ENCODE measurements around the gene TSPEAR.

Gene TSPEAR

DNA sequence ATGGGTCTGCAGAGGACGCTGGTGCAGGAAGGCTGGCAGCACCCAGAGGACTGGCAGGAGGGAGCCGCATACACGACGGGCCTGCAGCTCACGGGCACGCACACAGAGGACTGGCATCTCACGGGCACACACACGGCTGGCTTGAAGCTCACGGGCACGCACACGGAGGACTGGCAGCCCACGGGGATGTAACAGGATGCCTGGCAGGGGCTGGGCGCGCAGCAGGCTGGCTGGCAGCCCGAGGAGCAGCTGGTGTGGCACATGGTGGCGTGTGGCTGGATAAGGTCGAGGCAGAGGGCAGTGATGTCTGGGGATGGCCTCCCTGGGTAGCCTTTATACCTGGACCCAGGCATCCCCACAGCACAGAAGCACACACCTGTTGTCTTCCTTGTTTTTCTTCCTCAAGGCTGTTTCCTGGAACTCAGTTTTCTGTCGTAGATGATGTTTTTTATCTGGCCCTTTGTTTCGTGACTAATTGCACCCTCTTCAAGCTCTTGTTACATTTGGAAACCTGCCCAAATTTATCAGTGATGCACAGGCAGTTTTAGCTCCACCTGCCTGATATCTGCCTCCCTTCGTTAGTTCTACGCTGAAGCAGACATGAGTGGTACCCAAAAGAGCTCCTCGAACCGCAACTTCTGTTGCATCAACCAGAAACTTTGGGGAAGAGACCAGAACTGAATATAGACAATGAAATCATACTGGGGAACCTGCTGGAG is 29.4 kb downstream of the TSPEAR start, which contains the start of gene KRTAP12-1:
TSS of gene KRTAP12-1 (minus strand) at position 303 of the 719 bp plus-strand sequence. CDS start at position 263, 40 bp downstream.
- in situ Hi-C loops (cut with MboI; ENCODE audit: low sequenced_read_pairs, unreplicated experiment), result no loop called here
- DNase-seq (ENCODE audit: low spot score), result no peak
- TF ChIP-seq, protein P1, sequence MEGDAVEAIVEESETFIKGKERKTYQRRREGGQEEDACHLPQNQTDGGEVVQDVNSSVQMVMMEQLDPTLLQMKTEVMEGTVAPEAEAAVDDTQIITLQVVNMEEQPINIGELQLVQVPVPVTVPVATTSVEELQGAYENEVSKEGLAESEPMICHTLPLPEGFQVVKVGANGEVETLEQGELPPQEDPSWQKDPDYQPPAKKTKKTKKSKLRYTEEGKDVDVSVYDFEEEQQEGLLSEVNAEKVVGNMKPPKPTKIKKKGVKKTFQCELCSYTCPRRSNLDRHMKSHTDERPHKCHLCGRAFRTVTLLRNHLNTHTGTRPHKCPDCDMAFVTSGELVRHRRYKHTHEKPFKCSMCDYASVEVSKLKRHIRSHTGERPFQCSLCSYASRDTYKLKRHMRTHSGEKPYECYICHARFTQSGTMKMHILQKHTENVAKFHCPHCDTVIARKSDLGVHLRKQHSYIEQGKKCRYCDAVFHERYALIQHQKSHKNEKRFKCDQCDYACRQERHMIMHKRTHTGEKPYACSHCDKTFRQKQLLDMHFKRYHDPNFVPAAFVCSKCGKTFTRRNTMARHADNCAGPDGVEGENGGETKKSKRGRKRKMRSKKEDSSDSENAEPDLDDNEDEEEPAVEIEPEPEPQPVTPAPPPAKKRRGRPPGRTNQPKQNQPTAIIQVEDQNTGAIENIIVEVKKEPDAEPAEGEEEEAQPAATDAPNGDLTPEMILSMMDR (IDR thresholded peaks at IDR 0.05; ENCODE audit: borderline replicate concordance, control extremely low read depth, extremely low read depth, insufficient read depth, missing control alignments), result no peak

DNA sequence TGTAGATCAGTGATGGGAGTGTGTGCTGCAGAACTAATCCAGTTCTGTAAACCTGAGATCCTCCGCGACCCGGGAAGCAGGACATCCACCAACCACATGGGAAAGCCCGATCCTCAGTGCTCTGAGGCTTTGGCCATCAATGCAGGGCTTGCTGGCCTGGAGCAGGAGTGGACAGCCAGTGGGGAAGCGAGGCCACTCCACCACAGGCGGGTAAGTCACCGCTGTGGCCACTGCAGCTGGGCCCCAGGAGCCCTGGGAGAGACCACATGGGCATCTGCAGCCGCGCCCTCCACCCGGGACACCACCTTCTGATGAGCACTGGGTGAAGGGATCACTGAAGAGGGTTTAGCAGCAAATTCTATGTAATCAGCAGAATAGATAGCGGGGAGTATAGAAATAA is 30.2 kb downstream of the TSPEAR start:
- DNase-seq (ENCODE audit: low spot score), result no peak
- in situ Hi-C loops (cut with MboI; ENCODE audit: low sequenced_read_pairs, unreplicated experiment), result no loop called here
- TF ChIP-seq, protein P1 (IDR thresholded peaks at IDR 0.05; ENCODE audit: borderline replicate concordance, control extremely low read depth, extremely low read depth, insufficient read depth, missing control alignments), result no peak

DNA sequence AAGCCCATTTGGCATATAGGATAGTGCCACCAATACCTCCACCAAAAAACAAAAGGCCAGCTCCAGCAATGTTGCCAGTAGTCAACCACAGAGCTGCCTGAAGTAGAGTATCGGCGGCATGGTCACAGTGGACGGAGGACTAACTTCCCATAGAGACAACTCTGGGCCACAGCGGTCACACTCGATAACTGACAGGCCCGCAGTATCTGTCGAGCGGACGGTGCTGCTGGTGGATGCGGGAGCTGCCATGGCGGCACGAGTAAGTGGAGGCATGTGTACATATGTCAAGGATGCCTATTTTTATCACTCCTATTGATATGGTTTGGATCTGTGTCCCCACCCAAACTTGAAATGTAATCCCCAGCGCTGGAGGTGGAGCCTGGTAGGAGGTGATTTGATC is 33.5 kb downstream of the TSPEAR start:
- TF ChIP-seq, protein P1 (IDR thresholded peaks at IDR 0.05; ENCODE audit: borderline replicate concordance, control extremely low read depth, extremely low read depth, insufficient read depth, missing control alignments), result no peak
- in situ Hi-C loops (cut with MboI; ENCODE audit: low sequenced_read_pairs, unreplicated experiment), result no loop called here
- no peak for DNase-seq (ENCODE audit: low spot score)

DNA sequence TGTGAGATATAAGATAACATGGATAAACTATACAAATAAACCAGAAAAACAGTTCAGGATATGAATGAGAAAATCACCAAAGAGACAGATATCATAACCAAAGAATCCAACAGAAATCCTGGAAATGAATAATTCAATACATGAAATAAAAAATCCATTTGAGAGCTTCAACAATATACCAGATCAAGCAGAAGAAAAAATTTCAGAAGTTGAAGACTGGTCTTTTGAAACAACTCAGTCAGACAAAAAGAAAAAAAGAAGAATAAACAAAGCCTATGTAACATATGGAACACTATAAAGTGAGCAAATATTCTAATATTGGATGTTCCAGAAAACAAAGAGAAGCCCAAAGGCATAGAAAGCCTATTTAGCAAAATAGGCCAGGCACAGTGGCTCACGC is 39.5 kb downstream of the TSPEAR start:
- in situ Hi-C loops (cut with MboI; ENCODE audit: low sequenced_read_pairs, unreplicated experiment), result no loop called here
- no peak for DNase-seq (ENCODE audit: low spot score)
- TF ChIP-seq, protein P1 (IDR thresholded peaks at IDR 0.05; ENCODE audit: borderline replicate concordance, control extremely low read depth, extremely low read depth, insufficient read depth, missing control alignments), result no peak

DNA sequence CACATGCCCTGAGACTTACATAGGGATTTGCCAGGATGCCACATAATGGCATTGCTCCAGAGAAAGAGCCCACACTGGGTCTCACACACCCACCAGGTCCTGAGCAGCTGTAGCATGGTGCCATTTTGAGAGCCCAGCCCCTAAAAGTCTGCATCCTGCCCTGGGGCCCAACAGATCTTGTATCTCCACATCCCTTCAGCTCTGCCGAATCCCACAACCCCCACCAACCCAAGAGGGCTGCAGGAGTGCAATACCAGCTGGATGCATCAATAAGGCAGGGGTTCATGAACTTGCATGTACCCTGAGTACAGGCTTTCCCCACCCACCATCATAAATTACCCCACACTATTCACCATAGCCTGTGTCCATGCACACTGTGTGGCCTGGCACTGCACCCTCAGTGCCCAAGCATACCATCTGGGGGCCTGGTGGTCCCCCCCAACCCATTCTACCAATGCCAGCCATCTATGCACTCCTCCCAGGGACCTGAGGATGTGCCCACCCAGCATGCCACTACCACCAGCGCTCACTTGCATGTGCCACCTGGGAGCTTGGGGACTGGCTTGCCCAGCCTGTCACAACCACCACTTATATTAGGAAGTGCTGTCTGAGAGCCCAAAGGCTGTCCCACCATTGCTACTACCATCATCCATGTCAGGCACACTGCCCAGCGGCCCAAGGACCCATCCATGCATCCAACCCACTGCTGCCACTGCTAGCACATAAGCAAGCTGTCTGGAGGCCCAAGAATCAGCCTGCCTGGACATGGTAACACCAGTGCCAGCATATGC is 40.5 kb downstream of the TSPEAR start:
- in situ Hi-C loops (cut with MboI; ENCODE audit: low sequenced_read_pairs, unreplicated experiment), result no loop called here
- no peak for DNase-seq (ENCODE audit: low spot score)
- TF ChIP-seq, protein P1 (IDR thresholded peaks at IDR 0.05; ENCODE audit: borderline replicate concordance, control extremely low read depth, extremely low read depth, insufficient read depth, missing control alignments), result no peak

DNA sequence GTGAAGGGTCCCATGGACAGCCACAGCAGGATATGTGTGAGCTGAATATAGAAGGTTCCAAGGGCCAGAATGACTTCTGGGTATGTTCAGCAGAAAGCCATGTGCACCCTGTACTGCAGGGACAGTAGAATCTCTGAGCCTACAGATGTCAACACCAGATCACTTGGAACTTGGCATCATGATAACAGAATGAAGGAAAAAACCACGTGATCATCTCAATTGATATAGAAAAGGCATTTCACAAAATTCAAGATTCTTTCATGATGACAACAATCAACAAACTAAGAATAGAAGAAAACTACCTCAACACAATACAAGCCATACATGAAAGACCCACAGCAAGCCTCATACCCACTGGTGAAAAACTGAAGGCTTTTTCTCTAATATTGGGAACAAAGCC is 43.8 kb downstream of the TSPEAR start:
- in situ Hi-C loops (cut with MboI; ENCODE audit: low sequenced_read_pairs, unreplicated experiment), result no loop called here
- TF ChIP-seq, protein P1 (IDR thresholded peaks at IDR 0.05; ENCODE audit: borderline replicate concordance, control extremely low read depth, extremely low read depth, insufficient read depth, missing control alignments), result no peak
- no peak for DNase-seq (ENCODE audit: low spot score)

Data from GM13976 (cell line).